Measurements from ENCODE around the gene EXOC8.

Gene EXOC8, protein sequence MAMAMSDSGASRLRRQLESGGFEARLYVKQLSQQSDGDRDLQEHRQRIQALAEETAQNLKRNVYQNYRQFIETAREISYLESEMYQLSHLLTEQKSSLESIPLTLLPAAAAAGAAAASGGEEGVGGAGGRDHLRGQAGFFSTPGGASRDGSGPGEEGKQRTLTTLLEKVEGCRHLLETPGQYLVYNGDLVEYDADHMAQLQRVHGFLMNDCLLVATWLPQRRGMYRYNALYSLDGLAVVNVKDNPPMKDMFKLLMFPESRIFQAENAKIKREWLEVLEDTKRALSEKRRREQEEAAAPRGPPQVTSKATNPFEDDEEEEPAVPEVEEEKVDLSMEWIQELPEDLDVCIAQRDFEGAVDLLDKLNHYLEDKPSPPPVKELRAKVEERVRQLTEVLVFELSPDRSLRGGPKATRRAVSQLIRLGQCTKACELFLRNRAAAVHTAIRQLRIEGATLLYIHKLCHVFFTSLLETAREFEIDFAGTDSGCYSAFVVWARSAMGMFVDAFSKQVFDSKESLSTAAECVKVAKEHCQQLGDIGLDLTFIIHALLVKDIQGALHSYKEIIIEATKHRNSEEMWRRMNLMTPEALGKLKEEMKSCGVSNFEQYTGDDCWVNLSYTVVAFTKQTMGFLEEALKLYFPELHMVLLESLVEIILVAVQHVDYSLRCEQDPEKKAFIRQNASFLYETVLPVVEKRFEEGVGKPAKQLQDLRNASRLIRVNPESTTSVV

DNA sequence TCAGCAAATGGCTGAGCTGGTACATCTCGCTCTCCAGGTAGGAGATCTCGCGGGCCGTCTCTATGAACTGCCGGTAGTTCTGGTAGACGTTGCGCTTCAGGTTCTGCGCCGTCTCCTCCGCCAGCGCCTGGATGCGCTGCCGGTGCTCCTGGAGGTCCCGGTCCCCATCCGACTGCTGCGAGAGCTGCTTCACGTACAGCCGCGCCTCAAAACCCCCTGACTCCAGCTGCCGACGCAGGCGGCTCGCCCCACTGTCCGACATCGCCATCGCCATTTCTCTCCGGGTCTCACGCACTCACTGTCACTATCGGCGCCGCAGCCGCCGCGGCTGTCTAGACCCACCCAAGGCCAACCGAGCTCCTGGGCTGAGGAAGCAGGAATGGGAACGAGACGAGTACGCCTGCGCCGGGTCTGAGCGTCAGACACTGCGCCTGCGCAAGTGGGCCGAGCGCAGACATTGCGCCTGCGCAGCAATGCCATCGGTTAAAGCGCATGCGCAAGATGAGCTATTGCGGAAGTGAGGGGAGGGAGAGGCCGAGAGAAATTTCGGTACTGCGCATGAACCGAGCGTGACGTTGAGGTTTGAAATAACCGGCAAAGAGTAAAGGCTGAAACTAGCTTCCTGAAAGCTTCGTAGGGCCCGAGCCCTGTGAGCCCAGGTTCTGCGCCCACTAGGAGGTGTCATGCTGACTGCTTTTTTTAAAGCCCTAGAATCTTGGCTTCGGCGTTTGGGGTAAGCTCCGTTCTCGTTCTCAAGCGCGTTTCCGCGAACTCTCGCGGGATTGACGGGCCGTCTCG, at the start of gene EXOC8:
EXOC8 (minus strand) TSS at position 381 of the 798 bp plus-strand sequence; CDS start at position 274, 107 bp downstream.
- peak; percentile 97 for DNase-seq

DNA sequence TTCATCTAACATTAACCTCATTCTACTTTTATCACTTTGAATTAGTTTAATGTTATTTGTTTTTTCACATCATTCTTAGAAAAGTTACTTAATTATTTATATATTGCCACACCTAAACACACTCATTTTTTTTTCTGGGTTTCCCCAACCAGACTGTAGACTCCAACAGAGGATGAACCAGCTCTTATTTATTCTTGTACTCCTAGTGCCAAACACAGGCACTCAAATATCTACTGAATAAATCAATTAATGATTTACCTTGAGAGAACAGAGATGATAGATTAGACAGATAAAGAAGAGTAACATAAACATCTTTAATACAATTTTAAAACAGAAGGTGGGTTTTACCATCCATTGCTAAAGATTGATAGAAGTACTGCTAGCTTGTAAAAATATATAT, 48.8 kb upstream of the EXOC8 start:
- no peak for DNase-seq

DNA sequence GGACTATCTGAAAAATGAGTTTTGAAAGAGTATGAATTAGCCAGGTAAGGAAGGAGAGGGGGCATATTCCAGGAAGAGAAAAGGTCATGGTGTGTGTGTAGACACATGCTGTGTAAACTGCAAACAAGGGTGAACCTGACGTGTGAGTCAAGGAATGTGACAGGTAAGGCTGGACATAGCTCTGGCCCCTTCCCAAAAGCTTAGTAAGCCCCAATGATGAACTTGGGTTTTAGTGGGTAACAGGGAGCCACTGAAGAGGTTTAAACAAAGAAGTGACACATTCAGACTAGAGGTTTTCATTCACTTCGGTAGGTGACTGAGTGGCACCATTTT, 47.7 kb upstream of the EXOC8 start:
- no peak for DNase-seq

DNA sequence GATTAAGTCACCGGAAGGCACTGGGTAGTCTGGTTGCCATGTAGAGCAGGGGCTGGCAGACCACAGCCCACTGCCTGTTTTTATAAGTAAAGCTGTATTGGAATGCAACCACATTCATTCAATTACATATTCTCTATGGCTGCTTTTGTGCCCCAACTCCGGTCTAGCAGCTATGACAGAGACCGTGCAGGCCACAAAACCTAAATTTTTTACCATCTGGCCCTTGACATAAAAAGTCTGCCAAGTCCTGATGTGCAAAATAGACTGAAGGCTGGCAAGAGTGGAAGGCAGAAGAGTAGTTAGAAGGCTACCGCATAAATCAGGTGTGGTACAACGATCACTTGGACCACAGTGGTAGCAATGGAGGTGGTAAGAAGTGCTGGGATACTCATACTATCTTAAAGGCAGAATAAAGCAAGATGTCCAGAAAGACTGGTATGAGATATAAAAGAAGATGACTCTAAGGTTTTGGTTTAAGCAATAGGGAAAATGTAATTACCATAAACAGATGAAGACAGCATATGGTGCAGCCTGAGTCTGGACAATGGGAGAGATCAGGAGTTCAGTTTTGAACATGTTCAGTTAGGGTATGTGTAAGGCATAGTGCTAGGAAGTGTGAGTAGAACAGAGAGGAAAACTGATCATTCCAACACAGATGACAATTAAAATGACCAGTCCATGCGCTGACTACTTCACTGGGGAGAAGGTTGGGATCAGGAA, 47.2 kb upstream of the EXOC8 start:
- DNase-seq, result peak; percentile 9

DNA sequence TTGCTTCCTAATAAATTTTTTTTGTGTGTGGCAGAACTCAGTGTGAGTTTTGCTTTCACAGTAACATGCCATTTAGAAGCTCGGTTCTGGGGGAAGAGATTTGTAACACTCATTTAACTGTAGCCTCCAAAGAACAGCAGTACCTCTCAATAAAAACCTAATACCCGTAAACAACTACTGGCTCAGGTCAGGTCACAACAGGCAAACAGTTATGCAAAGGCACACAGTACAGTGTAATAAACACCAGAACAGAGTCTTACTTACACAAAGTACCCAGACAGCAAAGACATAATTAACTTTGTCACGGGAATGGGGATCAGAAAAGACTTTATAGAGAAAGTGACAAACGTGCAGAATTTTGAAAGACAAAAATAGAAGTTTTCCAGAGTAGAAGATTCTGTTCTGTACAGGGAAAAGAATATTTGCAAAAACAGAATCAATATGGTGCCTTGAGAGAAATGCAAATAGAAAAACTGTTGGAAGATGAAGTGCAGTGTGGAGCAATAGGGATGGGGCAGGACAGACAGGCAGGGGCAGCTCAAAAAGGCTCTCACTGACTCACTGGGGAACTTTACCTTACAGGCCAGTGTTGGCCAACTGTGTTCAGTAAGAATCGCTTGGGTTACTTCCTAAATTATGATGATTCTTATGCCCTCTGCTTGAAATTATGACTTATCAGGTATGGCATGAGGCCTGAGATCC, 45.7 kb upstream of the EXOC8 start:
- peak; percentile 46 for DNase-seq

DNA sequence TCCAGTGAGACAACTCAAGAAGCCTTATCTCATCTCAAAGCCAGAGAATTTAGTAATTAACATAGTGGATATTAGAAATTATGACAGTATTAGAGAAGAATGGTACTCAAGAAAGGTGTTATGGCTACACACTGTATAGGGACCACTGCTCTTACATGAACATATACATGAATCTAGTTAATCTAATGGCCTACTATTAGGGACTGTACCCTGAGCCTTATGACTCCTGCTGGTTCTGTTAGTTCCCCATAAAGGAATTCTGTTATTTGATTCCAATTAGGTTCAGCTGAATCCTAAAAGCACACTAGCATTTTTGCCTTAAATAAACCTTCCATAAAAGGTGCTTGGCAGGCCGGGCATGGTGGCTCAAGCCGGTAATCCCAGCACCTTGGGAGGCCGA, 44.8 kb upstream of the EXOC8 start:
- DNase-seq, result no peak

DNA sequence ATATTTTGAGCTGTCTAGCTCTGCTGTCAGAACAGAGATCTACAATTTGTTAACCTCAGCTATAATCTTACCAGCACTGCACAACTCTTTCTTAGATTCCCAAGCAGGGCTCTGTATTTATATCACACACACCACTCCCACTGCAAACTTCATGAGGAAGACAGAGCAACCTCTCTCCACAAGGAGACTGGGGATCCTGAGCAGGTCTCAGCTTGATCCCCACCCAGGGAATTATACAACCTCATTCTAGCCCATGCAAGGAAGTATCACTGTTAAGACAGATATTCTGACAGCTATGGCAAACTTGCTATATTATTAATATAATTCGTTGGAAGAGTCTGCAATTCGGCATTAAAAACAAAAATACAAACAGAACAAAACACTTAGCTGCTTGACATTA, 44.1 kb upstream of the EXOC8 start:
- no peak for DNase-seq

DNA sequence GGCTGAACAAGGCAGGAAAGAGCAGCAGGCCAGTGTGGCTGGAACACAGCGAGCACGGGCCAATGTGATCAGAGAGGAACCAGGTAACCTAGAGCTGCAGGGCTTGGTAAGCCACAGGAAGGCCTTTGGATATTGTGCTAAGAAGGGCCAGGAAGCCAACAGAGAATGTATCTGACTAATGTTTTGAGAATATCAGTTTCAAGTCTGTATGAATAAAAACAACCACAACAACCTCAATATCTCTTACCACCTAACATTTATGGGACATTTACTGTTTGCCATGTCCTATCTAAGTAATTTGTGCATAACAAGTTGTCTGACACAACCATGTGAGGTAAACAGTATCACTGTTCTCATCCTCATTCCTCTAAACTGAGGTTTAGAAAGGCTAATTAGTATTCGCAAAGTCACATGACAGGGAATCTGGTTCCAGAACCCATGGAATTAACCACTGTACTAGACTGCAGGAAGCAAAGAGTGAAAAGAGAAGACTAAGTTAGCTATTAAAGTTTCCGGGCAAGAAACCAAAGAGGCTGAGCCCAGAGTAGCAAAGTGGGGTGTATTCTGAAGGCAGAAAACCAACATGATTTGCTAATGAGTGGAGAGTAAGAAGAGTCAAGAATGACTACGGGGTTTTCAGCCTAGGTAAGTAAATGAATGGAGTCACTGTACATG, 39.4 kb upstream of the EXOC8 start:
- DNase-seq, result no peak

DNA sequence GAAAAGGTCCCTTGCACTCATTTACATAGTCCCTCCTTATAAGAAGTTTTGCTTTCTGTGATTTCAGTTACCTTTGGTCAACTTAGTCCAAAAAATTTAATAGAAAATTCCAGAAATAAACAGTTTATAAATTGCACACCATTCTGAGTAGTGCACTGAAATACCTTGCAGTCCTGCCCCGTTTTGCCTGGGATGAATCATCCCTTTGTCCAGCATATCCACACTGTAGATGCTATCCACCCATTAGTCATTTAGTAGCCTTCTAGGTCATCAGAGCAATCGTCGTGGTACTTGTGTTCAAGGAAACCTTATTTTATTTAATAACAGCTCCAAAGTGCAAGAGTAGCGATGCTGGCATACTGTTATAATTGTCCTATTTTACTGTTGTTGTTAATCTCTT, 38.4 kb upstream of the EXOC8 start:
- no peak for DNase-seq

DNA sequence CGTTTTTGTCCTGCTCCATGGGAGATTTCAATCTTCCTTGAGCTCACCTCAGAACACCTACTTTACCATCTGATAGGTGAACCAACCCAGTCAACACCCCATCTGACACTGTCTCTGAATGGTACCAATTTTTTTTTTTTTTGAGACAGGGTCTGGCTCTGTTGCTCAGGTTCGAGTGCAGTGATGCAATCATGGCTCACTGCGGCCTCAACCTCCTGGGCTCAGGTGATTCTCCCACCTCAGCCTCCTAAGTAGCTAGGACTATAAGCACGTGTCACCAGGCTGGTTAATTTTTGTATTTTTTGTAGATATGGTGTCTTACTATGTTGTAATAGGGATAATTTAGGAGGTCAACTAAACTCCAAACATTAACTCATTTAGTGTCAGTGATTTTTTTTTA, 36.7 kb upstream of the EXOC8 start:
- DNase-seq, result no peak

DNA sequence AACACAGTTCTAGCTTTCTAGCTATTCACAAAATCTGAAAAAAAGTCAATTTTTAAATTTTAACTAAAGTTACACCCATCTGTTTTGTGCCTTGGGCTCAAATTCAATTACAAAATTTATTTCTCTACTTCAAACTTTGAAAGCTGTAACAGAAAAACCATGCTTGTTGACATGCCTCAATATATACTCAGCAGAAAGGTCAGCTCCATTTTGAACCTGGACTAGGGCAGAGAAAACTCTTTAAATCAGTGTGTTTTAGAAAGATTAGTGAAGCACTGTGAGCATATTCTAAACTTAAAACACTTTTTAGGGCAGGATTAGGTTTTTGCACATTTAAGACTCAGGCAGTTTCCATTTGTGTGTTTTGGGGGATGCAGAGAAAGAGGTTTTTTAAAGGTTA, 34.8 kb upstream of the EXOC8 start:
- DNase-seq, result no peak

DNA sequence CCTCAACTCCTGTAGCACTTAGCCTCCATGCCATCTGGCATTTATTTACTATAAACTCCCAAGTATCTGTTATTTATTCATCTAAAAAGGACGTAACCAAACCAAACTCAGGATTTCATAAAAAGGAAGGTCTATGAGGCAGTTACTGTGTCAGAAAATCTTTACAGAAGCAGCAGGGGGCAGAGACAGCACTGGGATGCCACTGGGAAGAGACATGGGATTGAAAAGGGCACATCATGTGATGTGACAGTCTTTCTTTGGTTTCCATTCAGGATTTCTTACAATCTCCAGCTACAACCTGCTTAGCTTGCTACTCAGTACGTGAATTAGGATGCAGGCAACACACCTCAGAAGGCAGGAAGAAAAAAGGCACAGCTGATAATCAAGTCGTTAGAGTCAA, 31.6 kb upstream of the EXOC8 start:
- no peak for DNase-seq

DNA sequence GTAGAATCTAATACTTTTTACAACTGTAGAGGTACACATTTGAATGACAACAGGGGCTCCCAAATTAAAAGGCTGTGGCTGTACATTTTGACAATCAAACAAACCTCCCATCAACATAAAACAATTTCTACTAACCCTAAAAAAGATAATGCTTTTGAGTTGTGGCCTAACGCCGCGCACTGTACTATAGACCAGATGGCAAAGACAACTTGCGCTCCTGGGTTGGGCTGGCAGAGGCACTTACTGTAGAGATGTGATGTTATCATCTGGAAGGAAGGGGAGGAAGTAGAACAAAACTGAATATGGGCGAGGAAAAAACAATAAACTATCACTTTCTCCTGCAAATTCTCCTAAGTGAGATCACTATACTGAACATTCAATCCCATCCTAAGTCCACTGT, 26.5 kb upstream of the EXOC8 start:
- no peak for DNase-seq

DNA sequence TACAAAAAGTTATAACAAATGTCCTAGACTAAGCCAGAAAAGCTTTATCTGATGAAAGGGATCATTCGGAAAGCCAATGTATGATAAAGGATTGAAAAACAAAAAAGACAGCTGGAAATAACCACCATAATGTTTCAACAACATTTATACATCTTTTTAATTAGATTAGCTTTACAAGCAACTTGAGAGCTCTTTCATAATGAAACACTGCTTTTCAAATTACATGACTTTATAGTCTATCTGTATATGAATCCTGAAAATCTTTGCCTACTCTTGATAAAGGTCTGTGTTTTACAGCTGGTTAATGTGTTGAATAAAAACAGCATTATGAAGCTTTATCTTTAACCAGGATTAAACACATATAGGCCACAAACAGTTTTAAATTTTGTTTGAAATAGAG, 26.0 kb upstream of the EXOC8 start:
- DNase-seq, result no peak

DNA sequence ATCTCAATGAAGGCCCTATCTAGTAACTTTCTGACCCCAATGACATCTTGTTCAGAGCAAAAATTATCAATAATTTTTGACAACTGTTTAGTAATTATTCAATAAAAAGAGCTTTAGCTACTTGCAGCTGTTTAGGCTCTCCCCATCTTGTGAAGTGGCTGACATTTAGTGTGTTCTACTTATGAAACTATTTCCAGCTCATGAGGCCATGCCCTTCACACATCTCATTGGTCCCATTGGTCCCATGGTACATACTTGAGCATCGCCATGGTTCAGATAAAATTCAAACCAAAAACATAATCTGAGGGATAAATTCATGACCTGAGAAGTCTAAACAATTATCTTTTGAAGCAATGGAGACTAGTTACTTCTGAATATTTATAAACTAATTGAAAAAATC, 24.7 kb upstream of the EXOC8 start:
- no peak for DNase-seq

DNA sequence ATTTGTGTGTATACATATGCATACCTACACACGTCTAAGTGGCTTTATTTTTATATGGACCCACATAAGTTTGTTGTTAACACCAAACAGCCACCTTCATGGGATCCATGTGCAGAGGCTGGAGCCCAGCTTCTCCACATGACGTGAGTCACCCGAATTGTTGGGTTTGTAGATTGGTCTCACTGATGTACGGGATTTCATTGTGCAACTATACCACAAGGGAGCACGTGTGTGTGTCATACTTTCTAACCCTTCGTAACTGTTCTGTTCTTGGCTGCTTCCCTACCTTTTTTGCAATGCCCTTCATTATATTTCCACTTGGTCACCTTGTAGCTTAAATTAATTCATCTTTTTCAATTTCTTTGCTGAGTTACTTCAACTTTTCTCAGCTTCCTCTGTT, 21.5 kb upstream of the EXOC8 start:
- no peak for DNase-seq

DNA sequence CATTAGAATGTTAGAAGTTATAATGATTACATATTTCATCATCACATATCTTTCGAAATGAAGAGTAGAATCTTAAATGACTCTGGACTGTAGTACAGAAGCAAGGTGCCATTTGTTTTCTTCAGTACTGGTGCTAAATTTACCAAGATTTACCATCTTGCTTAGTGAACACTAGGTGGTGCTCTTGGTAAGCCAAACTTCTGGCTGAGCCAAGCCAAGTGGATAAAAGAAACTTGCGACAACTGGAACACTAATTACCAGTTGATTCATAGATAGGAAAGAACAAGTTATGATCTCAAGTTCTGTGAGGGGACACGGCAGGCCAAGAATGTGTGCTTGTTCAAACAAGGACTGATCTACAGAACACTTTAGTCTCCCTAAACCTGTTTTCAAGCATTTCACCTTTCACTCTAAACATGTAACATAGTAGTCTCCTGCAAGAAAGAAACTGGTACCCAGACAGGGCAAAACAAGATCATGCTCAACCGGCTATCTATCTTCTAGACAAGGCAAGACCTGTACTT, 20.2 kb upstream of the EXOC8 start:
- peak; percentile 82 for DNase-seq

DNA sequence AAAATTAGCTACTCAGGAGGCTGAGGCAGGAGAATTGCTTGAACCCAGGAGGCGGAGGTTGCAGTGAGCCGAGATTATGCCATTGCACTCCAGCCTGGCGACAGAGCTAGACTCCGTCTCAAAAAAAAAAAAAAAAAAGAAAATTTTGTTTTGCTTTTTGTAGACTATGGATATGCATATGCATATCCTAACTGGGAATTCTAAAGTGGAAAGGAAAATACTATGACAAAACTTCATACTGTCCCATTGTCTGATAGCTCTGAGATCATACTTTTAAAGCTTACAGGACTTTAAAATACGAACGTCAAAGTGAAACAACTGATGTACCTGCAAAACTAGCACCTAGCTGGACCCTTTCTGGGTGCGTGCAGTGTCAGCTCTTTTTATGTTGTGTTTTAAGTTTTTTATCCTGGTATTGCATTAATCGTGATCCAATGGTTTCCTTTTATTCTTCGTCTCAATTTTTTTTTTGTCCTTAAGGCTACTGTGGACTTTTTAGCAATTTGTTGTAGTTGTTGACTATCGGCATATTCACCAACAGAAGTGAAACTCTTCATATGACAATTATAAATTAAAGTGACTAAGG, 19.6 kb upstream of the EXOC8 start:
- no peak for DNase-seq

DNA sequence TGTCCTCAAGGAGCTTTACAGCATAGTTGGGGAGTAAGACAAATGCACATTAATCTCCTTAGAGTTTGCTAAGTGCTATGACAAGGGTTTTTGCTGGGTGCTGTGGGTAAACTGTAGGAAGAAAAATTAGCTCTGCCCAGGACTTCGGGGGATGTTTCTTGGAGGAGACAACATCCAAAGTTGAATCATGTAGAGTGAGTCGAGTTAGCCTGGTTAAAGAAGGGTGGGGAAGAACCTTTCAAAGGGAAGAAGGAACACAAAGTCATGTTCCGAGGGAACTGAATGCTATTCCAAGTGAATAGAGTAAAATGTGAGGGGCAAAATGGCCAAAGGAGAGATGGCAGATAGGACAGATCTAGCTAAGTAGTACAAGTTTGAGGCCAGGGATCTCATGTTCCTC, 17.5 kb upstream of the EXOC8 start:
- no peak for DNase-seq

DNA sequence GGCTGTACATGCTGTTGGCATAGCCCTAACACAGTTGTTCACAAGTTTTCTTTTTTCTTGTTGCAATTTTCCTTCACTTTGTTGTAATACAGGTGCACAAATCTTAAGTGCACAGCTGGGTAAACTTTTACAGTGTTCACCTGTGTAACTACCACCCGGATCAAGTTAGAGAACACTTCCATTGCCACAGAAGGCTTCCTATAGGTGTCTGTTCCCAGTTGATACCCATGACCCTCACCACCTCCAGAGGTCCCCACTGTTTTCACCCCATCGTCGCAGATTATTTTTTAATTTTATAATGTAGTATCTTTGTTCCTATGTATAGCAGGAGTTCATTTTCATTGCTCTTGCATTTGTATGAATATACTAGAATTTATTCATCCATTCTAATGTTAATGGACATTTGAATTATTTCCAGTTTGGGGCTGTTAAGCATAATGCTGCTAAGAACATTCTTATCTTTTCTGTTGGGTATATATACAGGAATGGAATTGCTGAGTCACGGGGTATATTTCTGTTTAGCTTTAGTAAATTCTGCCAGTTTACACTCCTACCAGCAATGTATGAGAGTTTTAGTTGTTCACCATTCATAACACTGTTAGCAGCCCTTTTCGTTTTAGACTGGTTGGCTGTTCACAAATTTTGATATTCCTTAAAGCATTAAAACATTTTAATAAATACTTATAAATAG, 16.8 kb upstream of the EXOC8 start:
- DNase-seq, result no peak

DNA sequence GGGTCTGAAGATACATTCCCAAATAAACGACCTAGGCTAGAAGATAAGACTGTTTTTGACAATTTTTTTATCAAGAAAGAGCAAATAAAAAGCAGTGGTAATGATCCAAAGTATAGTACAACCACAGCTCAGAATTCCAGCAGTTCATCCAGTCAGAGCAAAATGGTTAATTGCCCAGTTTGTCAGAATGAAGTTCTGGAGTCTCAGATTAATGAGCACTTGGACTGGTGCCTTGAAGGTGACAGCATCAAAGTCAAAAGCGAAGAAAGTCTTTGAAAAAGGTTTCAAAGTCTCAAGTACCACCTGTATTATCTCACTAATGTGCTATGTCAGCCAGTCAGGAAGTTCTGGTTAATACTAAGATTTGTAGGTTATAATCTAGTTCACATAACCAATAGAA, 15.4 kb upstream of the EXOC8 start:
- DNase-seq, result no peak

Measured in NCI-H2171 treated with DMSO at 0.1 percent for 48 hours (cell line).